OCI-LY7 (cell line): ENCODE measurements around the gene PALB2. TPM values are rescaled to one million over a fixed set of nuclear protein-coding genes. Genes with fewer than 3 reads are reported as not detected.
"Not testable (repeated sequence)": the region's sequence is repeated elsewhere in the genome, so short reads cannot be mapped to it uniquely, and the experiment has no call there.

Experiments
- BruUV-seq: library from RNA; stranded (reverse); fragments of 400-500 nt; replicated peaks from 2 replicates; lab custom pipeline; 2021; lab: Mats Ljungman, UMichigan
- CTCF ChIA-PET: fragments of 300-600 bp; sonication (Branson Sonifier 250); formaldehyde crosslinking; loops from one replicate; lab custom pipeline; 2022; ENCODE audit warnings: antibody characterized with exemption; ENCODE audit not compliant: unreplicated experiment; lab: Charles Lee
- POLR2A ChIA-PET: fragments of 300-600 bp; sonication (Branson Sonifier 250); formaldehyde crosslinking; loops from one replicate; lab custom pipeline; 2022; ENCODE audit warnings: antibody characterized with exemption; lab: Charles Lee
- DNase-seq: peaks from one replicate; pipeline ENCODE4 v3.0.0-alpha.2; 2015; ENCODE audit warnings: low spot score
- H2AFZ ChIP-seq: fragments of 200-600 bp; sonication (generic), shearing (Covaris generic); 2 replicates; pipeline ENCODE4 v1.6.1; 2014; ENCODE audit warnings: mild to moderate bottlenecking, antibody characterized with exemption, low read length, moderate library complexity
- H3K27ac ChIP-seq: fragments of 200-600 bp; sonication (generic); 2 replicates; pipeline ENCODE4 v1.5.1; 2014; ENCODE audit warnings: mixed run types, low read depth, mild to moderate bottlenecking, moderate library complexity, low read length, inconsistent platforms; ENCODE audit not compliant: poor library complexity, severe bottlenecking
- H3K36me3 ChIP-seq: fragments of 200-600 bp; sonication (generic); 2 replicates; pipeline ENCODE4 v1.6.1; 2014; ENCODE audit warnings: mild to moderate bottlenecking, antibody characterized with exemption, low read length, moderate library complexity, mixed read lengths; ENCODE audit not compliant: insufficient read depth
- H3K4me1 ChIP-seq: fragments of 200-600 bp; sonication (generic); 2 replicates; pipeline ENCODE4 v1.5.1; 2014; ENCODE audit warnings: mild to moderate bottlenecking, low read length; ENCODE audit not compliant: insufficient read depth, poor library complexity, severe bottlenecking
- H3K4me2 ChIP-seq: fragments of 200-600 bp; sonication (generic); 2 replicates; pipeline ENCODE4 v1.6.1; 2014; ENCODE audit warnings: mild to moderate bottlenecking, low read length
- H3K4me3 ChIP-seq: fragments of 200-600 bp; sonication (generic); 2 replicates; pipeline ENCODE4 v1.5.1; 2014; ENCODE audit warnings: mild to moderate bottlenecking, low read depth, low read length; ENCODE audit not compliant: poor library complexity, severe bottlenecking
- H3K79me2 ChIP-seq: fragments of 200-600 bp; sonication (generic); 2 replicates; pipeline ENCODE4 v1.6.1; 2016; ENCODE audit warnings: low read depth, mild to moderate bottlenecking, low read length, moderate library complexity, mixed read lengths; ENCODE audit not compliant: insufficient read depth
- H3K9me2 ChIP-seq: fragments of 200-600 bp; sonication (generic); 2 replicates; pipeline ENCODE4 v1.6.1; 2016; ENCODE audit warnings: mild to moderate bottlenecking, low read length, mixed read lengths; ENCODE audit not compliant: insufficient read depth
- H3K9me3 ChIP-seq: fragments of 200-600 bp; sonication (generic); 2 replicates; pipeline ENCODE4 v1.6.1; 2014; ENCODE audit warnings: mild to moderate bottlenecking, mixed run types, low read length, mixed read lengths
- H4K20me1 ChIP-seq: fragments of 200-600 bp; sonication (generic); 2 replicates; pipeline ENCODE4 v1.6.1; 2014; ENCODE audit warnings: mild to moderate bottlenecking, antibody characterized with exemption, low read length, moderate library complexity, mixed read lengths; ENCODE audit not compliant: insufficient read depth
- CTCF ChIP-seq: fragments of 200-600 bp; sonication (generic); conservative IDR thresholded peaks from 2 replicates; pipeline ENCODE4 v1.5.1; 2014; ENCODE audit warnings: mild to moderate bottlenecking, antibody characterized with exemption, low read length, moderate library complexity, mixed read lengths
- EZH2phosphoT487 ChIP-seq: fragments of 200-600 bp; sonication (generic); IDR thresholded peaks from 2 replicates; pipeline ENCODE4 v1.6.1; 2018; ENCODE audit warnings: low read depth, borderline replicate concordance, mild to moderate bottlenecking, mixed run types, antibody characterized with exemption, low read length, moderate library complexity, mixed read lengths
- intact Hi-C: fragments of 100-400 bp; cut with micrococcal nuclease; formaldehyde crosslinking; loops from one replicate; pipeline ENCODE4 v1.10.0; 2022; ENCODE audit not compliant: unreplicated experiment
- total RNA-seq, 2 experiments: library from RNA; depleted of rRNA in 1 of 2; stranded (reverse); fragments of >200 nt in 1 of 2; shearing (Covaris generic) in 1 of 2; gene quantifications; 2 replicates each; pipeline ENCODE4 v1.2.3, GENCODE V29; 2014 to 2022

PALB2 gene
- total RNA-seq, 2 experiments from 2014 or later: 16.6 to 35.1 TPM

DNA sequence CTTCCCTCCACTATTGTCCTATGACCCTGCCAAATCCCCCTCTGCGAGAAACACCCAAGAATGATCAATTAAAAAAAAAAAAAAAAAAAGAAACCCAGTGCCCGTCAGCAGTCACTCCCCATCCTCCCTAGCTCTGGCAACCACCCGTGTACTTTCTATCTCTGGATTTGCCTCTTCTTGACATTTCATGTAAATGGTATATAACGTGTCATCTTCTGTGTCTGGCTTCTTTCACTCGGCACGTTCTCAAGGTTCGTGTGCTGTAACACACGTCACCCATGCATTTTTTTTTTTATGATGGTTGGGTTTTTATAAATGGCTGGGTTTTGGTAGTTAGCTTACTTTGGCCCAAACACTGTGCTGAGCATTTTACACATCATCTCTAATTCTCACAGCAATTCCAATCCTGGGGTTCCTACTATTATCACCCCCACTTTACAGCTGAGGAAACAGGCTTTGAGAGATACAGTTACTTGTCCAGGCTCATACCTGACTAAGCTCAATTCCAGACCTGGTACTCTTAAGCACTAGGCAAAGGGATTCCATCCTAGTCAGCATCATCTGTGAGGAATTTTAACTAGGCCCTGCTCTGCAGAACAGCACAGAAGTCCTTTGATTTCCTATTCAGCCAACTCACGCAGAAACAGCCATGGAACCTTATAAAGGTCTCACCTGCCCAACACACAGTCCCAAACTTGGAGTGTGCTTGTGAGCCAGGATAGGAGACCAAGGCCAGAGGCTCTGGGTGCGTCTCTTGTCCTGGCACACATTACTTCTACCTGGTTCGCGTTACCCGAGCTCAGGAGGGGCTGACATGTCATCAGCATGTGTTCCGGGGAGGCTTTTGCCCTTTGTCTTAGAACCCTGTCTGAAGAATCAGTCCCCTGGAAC, 56.7 kb downstream of the PALB2 start:
- Histone ChIP-seq H3K4me3 (no peak overlapping the region), H3K4me2 (no peak overlapping the region), H3K9me3 (no peaks in the 10 kb centered on the region), H3K27ac (no peak overlapping the region), H3K9me2 (no peaks in the 10 kb centered on the region), H3K4me1 (no peaks in the 10 kb centered on the region), H4K20me1 (no peaks in the 10 kb centered on the region; the same call in 1 of the 2 replicates), H2AFZ (no peak overlapping the region), H3K79me2 (peaks cover 13% of the 10 kb centered on the region; the same call in 1 of the 2 replicates), H3K36me3 (peaks cover 82% of the 10 kb centered on the region)
- ChIA-PET POLR2A (no interaction called here), CTCF (no interaction called here)
- intact Hi-C loops: no loop called here
- BruUV-seq: no TSS peak
- DNase-seq: no peak
- TF ChIP-seq CTCF (no peak), EZH2phosphoT487 (no peak)

DNA sequence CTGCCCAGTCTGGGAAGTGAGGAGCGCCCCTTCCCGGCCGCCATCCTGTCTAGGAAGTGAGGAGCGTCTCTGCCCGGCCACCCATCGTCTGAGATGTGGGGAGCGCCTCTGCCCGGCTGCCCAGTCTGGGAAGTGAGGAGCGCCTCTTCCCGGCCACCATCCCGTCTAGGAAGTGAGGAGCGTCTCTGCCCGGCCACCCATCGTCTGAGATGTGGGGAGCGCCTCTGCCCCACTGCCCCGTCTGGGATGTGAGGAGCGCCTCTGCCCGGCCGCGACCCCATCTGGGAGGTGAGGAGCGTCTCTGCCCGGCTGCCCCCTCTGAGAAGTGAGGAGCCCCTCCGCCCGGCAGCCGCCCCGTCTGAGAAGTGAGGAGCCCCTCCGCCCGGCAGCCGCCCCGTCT, 57.8 kb downstream of the PALB2 start:
- intact Hi-C loops, CTCF ChIA-PET: not testable (repeated sequence)

DNA sequence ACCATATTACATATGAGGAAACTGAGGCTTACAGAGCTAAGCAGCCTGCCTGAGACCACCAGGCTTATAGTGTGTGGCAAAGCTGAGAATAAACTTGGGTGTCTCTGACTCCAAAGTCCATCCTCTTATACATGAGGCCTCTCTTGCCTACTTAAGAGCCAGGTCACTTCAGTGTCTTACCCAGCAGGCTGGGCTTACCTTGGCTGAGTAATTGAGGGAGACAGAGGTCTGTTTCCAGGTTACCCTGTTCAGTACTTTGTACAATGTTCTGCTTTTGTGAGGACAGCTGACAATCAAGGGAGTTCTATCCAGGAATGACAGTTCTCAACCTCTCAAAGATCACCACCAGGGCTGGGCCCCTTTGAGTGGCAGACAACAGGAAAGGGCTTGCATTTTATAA, 59.3 kb downstream of the PALB2 start:
- no peak overlapping the region for H3K4me2 ChIP-seq
- ChIA-PET CTCF (no interaction called here), POLR2A (interaction anchor here (0.6 to 0.7 kb wide), 2 partner anchors 74 to 130 kb away, joined by 3 to 4 read pairs; no protein-coding TSS in a partner anchor)
- H3K36me3 ChIP-seq: peaks cover 75% of the 10 kb centered on the region
- intact Hi-C loops: no loop called here
- no peak for DNase-seq
- no peaks in the 10 kb centered on the region for H3K9me3 ChIP-seq
- no peaks in the 10 kb centered on the region for H3K9me2 ChIP-seq
- TF ChIP-seq CTCF (no peak), EZH2phosphoT487 (no peak)
- BruUV-seq: no TSS peak
- peaks cover under 1% of the 10 kb centered on the region; the same call in 1 of the 2 replicates for H3K79me2 ChIP-seq
- no peaks in the 10 kb centered on the region for H4K20me1 ChIP-seq
- no peaks in the 10 kb centered on the region for H3K4me1 ChIP-seq
- no peak overlapping the region for H3K27ac ChIP-seq
- no peak overlapping the region for H3K4me3 ChIP-seq
- H2AFZ ChIP-seq: no peak overlapping the region

More for the DNA sequence above, 57.8 kb downstream of the PALB2 start:
- DNase-seq, H3K4me3 ChIP-seq, H3K9me2 ChIP-seq, H4K20me1 ChIP-seq, H3K27ac ChIP-seq, POLR2A ChIA-PET, H3K79me2 ChIP-seq, H3K4me1 ChIP-seq, H2AFZ ChIP-seq, H3K9me3 ChIP-seq, H3K4me2 ChIP-seq, BruUV-seq: not testable (repeated sequence)
- H3K36me3 ChIP-seq: peaks cover 81% of the 10 kb centered on the region
